Astrocyte of the cerebellum (primary cell): Measurements from ENCODE around the gene LRP1-AS.

Experiments
- DNase-seq: peaks from one replicate; pipeline ENCODE4 v3.0.0-alpha.2; 2011; ENCODE audit warnings: low read depth
- H3K4me3 ChIP-seq: 2 replicates; pipeline ENCODE4 v1.5.1; 2011; ENCODE audit warnings: mild to moderate bottlenecking, low read depth, low read length, moderate library complexity
- in situ Hi-C: cut with HindIII; loops from 2 replicates; pipeline ENCODE4 v1.10.0; 2017; ENCODE audit warnings: low sequenced_read_pairs
- TF ChIP-seq, protein P1 (sequence below): IDR thresholded peaks from 2 replicates; pipeline ENCODE4 v1.5.1; 2012; ENCODE audit warnings: low read length, low read depth, moderate library complexity, mild to moderate bottlenecking; ENCODE audit errors: missing control alignments

Gene LRP1-AS

DNA sequence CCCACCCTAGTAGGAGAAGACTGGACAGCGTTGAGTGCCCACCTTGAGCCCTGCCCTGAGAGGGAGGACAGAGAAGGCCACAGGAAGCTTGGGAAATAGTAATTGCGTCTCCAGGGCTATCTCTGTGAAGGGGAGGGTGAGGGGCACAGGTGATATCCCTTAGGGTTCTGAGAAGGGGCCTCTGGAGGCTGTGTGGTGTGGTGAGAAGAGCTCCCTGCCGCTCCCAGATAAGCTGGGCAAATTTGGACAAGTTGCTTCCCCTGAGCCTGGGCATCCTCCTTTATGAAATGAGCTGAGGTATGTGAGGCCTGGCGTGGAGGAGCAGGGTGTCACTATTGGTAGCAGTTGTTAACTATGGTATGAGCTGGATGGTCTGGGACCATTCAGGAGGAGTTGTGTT lies 23.5 kb upstream of the LRP1-AS start:
- DNase-seq, result no peak
- in situ Hi-C loops, result loop anchor here (5.0 to 10.0 kb wide), 2 partner anchors 39 to 96 kb away; partner anchors contain the start of gene NEMP1
- TF ChIP-seq, protein P1, sequence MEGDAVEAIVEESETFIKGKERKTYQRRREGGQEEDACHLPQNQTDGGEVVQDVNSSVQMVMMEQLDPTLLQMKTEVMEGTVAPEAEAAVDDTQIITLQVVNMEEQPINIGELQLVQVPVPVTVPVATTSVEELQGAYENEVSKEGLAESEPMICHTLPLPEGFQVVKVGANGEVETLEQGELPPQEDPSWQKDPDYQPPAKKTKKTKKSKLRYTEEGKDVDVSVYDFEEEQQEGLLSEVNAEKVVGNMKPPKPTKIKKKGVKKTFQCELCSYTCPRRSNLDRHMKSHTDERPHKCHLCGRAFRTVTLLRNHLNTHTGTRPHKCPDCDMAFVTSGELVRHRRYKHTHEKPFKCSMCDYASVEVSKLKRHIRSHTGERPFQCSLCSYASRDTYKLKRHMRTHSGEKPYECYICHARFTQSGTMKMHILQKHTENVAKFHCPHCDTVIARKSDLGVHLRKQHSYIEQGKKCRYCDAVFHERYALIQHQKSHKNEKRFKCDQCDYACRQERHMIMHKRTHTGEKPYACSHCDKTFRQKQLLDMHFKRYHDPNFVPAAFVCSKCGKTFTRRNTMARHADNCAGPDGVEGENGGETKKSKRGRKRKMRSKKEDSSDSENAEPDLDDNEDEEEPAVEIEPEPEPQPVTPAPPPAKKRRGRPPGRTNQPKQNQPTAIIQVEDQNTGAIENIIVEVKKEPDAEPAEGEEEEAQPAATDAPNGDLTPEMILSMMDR, result no peak
- H3K4me3 ChIP-seq, result no peak overlapping the region

DNA sequence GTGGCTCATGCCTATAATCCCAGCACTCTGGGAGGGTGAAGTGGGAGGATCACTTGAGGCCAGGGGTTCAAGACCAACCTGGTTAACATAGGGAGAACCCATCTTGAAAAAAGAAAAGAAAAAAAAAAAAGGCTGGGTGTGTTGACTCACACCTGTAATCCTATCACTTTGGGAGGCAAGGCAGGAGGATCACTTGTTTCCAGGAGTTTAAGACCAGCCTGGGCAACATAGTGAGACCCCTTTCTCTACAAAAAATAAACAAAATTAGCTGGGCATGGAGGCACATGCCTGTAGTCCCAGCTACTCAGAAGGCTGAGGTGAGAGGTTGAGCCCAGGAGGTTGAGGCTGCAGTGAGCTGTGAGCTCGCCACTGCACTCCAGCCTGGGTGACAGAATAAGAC lies 23.0 kb upstream of the LRP1-AS start:
- no peak overlapping the region for H3K4me3 ChIP-seq
- no peak for DNase-seq
- in situ Hi-C loops, result loop anchor here (5.0 to 10.0 kb wide), 2 partner anchors 38 to 96 kb away; partner anchors contain the start of gene NEMP1
- TF ChIP-seq, protein P1, result no peak

DNA sequence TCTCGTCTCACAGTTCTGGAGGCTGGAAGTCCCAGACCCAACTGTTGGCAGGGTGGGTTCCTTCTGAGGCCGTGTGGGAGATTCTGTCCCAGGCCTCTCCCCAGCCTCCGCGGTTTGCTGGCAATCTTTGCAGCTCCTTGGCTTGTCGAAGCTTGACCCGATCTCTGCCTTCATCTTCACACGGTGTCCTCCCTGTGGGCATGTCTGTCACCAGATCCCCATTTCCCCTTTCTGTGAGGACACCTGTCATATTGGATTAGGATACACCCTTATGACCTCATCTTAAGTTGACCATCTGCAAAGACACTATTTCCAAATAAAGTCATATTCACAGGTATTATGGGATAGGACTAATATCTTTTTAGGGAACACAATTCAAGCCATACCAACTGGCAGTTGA lies 22.6 kb upstream of the LRP1-AS start:
- TF ChIP-seq, protein P1, result no peak
- no peak overlapping the region for H3K4me3 ChIP-seq
- no peak for DNase-seq
- in situ Hi-C loops, result loop anchor here (5.0 to 10.0 kb wide), 2 partner anchors 38 to 95 kb away; partner anchors contain the start of gene NEMP1

DNA sequence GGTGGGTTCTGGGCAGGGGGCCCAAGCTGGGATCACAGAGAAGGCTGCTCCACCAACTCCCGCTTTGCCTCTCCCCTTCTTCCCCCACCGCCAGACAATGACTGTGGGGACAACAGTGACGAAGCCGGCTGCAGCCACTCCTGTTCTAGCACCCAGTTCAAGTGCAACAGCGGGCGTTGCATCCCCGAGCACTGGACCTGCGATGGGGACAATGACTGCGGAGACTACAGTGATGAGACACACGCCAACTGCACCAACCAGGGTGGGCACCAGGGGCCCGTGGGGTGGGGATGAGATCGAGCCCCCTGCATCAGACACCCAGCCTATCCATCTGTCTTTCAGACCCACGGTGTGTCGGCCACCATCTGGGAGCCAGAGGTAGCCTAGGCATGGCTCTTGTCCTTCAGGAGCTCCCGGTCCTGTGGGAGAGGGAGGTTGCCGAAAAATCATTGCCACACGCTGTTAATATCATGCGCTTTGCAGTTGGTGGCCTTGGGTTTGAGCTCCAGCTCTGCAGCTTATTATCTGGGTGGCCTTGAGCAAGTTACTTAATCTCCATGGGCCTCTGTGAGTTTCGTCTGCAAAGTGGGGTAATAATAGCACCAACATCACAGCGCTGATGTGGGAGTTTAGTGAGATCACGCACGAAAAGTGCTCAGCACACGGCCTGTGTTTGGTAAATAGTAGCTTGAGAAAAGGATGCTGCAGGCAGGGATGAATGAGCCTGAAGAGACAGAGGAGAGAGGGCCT lies 21.8 kb upstream of the LRP1-AS start:
- in situ Hi-C loops, result no loop called here

DNA sequence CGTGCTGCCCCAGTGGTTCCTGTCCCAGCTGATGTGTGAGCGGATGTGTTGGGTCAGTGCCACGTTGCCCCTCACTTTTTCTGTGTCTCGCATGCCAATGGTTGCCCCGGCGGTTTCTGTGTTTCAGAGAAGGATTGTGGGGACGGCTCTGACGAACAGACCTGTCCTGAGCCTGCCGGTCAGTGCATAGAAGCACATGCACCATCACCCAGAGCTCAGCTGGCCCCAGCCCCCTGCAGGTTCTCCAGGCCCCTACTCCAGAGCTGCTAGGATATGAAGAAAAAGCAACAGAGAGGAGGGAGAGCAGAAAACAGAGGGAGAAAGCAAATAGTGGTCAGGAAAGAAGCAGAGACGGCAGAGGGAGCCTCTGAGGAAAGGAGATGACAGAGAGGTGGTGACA lies 20.6 kb upstream of the LRP1-AS start:
- in situ Hi-C loops, result no loop called here
- H3K4me3 ChIP-seq, result no peak overlapping the region
- TF ChIP-seq, protein P1, result no peak
- DNase-seq, result no peak

More for the DNA sequence above, 21.8 kb upstream of the LRP1-AS start:
- TF ChIP-seq, protein P1, result no peak
- H3K4me3 ChIP-seq, result no peak overlapping the region
- no peak for DNase-seq

DNA sequence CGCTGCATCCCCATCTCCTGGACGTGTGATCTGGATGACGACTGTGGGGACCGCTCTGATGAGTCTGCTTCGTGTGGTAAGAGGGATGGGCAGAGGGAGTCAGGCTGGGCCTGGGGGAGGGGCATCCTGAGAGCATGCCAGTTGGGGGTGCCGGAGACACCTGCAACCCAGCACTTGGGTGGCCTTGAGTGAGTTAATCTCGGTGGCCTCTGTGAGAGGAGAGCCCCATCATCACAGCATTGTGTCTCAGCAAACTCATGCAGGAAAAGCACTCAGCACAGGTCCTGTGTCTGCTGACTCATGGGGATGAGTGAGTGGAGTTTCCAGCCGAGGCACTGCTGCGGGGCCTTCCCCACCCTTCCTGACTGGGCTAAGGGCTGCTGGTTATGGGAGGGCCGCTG lies 19.6 kb upstream of the LRP1-AS start:
- H3K4me3 ChIP-seq, result no peak overlapping the region
- TF ChIP-seq, protein P1, result no peak
- DNase-seq, result no peak
- in situ Hi-C loops, result no loop called here
